HCEC 1CT (cell line): ENCODE results near the gene RPA1.

Experiments used
- DNase-seq: peaks from one replicate; pipeline ENCODE4 v3.0.0-alpha.2; 2017

RPA1 gene

DNA sequence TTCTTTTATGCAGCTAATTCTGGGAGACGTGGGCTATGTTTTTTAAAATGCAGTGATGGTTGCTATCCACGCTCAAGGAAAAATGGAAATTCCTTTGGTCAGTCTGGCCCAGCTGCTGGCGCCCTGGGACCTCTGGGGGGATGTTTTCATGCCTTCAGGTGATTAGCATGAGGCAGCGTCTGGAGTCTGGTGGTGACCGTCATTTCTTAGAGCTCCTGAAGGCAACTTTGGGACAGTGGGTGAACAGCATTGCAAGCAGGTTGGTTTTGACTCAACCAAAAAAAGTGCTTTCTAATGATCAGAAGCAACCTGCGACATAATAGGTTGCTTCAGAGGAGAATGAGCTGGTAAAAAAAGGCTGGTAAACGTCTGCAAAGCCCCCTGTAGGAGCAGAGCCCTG lies 82.3 kb downstream of the RPA1 start:
- no peak for DNase-seq

DNA sequence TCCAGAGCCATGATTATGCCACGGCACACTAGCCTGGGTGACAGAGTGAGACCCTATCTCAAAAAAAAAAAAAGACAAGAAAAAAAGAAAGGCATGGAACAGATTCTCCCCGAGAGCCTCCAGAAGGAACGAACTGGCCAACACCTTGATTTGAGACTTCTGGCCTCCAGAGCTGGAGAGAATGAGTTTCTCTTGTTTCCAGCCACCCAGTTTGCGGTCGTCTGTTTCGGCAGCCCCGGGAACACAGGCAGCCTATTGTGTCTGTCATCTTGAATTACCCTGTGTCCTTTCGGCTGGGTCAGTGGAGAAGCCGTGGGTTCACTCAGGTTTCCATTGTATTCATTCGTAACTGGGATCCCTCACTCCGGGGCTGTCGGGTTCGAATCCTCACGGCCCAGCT lies 83.9 kb downstream of the RPA1 start:
- no peak for DNase-seq

DNA sequence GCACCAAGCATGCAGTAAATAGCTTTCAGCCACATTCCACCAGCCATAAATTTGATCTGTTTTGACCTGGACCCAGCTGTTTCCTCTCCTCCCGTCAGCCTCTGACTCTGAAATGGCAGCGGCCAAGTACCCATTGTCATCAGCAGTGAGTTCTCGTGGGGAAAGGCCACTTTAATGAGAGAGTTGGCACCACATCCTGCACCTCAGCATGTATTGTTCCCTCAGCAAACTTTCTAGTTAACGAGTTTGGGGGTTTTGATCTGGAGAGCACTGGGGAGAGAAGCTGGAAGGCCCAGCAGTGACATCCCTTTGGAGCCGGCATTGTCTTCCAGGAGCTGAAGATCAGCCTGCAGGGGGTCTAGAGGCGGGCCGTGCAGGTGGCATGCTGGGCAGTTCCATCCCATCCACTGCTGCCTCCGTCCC lies 84.9 kb downstream of the RPA1 start:
- DNase-seq, result no peak

DNA sequence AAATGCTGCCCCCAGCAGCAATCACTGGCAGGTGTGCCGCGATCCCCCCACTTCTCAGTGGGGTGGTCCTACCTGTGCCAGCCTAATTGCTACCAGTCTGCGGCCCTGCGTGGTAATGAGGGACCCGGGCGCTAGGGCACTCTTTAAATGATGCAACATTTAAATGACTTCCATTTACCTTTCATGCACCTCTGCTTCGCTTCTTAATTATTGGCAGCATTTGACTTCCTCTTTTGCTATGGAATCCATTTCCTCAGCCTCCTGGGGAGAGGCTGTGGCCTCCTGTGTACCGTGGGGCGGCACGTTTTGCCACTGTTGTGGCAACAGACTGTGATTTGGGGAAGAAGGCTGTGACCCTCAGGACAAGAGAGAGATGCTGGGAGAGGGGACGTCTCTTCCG lies 86.1 kb downstream of the RPA1 start:
- DNase-seq, result no peak

DNA sequence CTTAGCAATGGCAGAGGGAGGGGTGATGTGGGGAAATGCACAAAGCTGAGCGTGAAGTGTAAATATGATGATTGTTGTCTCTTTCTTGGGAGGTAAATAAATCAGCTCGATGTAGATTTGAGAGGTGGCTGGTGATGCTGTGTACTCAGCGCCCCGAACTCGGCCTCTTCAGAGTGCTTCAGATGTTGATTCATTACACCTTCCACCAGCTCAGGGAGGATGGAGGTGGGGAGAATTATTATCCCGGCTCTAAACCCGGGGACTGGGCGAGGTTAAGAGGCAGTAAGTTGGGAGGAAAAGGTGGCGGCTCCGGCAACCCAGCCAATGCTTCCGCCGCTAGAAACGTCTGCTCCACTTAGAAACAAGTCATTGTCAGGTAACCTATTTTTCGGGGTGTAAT lies 86.5 kb downstream of the RPA1 start:
- DNase-seq, result no peak

DNA sequence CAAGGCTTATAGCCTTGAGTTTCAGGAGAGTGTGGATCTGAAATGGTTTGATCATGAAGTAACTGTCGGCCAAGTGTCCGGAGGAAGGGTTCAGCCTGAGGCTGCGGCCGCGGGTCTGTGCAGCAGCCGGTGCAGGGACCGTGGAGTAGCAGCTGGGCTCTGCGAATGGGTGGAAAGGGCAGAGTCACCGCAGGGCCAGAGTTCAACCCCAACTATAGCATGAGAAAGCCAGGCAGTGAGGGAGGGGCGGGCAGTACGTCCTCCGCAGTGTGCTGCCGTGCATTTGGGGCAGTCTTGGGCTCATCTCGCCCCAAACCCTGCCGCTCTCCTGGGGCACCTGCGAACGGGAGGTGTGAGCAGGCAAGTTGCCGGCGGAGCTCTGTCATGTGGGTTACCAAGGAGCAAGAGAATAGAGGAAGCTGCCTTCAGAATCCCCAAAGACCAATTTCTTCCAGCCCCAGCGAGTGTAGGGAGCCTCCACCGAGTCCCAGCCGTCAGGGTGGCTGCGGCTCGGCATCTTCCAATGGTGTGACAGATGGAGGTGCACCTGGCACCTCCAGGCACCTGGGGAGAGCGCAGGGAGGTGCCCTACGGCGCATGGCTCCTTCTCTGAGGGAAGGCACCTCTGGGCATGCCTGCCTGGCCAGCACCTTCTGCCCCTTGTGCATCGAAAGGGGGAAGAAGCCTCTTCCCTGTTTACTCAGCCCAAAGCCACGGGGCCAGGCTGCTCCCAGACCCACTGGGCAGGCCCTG lies 87.3 kb downstream of the RPA1 start:
- DNase-seq, result no peak

DNA sequence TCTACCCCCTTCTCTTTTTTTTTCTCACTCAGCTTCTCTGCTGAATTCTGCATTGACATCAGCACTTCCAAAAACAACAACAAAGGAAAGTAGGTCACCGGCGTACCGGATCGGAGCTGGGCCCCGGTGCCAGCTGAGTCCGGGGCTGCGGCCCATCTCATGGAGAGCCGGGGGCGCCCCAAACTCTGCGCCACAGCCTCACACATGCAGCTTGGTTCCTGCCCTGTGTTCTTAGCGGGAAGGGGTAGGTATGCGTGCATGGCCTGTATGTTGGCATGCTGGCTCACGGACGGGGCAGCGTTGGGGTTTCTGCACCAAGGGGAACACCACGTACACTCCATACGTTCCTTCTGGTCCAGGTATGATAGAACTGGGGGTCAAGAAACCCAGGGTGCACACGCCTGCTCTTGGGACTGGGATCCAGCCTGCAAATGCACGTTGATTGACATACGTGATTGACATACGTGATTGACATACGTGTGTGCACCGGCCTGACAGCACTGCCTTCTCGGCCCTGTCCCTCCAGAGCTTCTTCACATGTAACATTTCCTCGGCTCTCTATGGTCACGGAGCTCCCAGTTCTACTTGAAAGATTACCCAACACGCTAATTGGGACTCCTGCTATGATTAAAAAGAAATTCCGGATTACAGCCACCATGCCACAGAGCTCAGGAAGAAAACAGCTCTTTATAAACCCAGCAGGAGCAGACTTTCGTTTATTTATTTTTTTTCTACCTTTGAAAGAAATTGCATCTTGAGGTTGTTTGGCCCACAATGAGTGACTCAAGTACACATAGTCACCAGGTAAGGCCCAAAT lies 88.7 kb downstream of the RPA1 start:
- no peak for DNase-seq

DNA sequence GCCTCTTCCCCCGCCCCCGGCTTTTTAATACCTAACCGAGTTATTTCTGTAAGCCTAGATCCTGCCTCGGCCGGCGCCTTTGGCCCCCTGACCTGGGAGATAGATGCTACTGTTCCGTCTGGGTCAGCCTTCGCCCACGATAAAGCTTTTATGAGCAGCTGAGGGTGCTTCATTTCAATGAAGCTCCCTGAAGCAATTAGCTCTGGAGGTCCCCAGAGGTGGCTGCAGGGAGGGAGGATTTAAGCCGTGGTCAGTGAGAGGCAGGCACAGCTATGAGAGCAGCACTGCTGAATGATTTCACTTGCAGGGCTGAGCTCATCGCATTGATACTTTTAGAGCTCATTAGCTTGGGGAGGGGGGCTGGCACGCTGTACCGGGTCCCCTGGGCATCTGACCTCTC lies 89.4 kb downstream of the RPA1 start:
- no peak for DNase-seq

DNA sequence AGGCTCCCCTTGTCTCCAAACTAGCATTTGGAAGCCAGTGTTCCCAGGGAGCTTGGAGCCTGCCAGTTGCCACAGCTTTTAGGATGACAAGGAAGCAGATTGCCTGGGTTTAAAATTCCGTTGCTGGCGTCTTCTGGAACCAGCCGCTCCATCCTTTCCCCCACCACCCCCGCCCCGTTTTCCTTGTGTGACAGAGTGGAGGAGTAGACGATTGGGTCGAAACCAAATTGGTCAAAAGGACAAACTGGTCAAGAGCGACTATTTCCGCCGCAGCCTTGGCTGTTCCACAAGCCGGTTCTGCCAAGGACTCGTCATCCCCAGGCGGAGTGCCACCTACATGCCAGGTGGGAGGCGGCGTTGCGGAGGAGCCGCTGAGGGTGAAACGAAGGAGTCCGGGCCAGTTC lies 91.1 kb downstream of the RPA1 start:
- no peak for DNase-seq

DNA sequence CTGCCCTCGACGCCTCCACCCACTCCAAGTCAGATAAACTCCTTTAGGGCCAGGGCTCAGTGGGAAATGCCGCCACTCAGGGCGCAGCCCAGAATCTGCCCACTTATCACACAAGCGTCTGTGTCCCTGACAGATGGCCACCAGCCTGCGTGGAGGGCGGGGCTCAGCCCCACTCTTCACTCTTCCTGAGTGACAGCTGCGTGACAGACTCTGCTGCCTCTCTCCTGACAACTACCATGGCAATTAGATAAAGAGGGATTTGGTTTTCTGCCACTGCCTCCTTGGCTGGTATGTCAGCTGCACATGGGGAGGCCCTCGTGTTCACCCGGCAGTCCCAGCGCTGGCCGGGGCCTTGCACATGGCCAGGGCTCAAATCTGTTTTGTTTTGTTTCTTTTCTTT lies 99.2 kb downstream of the RPA1 start:
- no peak for DNase-seq

DNA sequence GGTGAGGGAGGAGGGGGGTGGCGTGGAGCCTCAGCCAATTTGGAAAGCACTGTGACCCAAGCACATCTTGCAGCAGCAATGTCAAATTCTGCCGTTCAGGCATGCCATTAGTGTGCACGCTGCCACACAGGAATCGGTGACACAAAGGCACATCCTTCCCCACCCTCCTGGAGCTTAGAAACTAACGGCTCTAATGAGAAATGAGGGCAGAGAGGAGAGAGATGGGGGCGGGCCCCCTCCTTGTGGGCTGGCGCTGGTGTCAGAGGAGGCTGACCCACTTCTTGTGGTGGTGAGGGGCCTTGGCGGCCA lies 100.5 kb downstream of the RPA1 start:
- DNase-seq, result no peak

DNA sequence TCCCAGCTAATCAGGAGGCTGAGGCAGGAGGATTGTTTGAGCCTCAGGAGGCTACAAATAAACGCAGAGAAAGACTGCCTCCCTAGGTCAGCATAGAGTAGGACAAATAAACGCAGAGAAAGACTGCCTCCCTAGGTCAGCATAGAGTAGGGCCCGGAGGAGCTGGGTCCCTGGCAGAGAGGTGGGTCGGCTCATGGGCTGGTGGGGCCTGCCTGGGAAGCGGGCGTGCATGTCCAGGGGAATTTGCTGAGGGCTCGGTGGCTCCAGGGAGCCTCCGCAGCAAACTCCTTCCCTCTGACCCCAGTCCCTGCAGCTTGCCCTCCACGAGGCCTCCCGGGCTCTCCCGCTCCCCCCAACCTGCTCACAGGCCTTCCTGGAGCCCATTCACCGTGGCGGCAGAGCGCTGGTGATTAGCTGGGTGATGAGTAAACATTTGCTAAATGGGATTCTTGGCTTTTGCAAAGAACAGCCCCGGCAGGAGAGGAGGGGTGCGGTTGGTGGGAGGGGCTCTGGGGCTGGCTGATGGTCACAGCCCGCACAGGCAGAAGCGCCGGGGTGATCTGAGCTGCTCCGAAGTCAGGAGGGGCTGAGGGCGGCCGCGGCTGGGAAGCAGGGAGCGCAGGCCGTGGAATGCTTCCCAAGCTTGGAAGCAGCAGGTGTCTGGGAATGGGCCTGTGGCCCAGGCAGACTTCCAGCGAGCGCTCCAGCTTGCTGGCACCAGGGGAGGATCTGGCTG lies 102.2 kb downstream of the RPA1 start:
- no peak for DNase-seq

DNA sequence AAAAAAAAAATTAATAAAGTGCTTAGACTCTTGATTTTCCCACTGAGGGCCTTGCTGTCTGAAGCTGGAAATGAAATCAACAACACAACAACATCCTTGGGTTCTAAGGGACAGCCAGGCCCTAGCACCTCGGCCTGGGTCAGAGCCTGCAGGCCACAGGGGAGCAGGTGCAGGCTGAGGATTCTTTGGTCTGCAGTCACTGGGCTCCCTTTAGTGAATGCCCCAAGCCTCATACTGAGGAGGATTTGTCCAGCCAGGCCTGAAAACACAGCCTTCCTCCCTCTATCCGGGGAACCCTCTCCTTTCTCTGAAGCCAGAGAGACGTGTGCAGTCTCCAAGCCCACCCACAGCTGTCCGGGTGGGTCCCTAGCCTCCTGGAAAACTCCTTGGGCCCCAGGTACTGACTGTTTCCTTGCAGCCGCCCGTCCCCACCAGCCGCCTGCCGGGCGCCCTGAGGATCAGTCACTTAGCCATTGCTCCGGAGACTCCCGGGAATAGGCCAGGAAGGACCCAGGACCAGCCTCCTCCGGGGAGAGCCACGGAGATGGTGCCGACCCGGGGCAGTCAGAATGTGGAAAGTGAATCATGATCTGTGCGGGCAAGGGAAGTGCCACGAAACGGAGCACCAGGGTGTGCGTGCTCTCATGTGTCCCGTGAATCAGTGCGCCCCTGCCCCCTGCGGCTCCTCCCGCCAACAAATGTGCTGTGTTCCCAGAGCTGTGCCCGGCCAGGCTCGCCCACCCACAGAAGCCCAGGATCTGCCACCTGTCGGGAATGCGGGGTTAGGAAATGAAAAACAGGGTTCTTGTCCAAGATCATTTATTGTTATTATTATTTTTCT lies 104.3 kb downstream of the RPA1 start:
- DNase-seq, result no peak

DNA sequence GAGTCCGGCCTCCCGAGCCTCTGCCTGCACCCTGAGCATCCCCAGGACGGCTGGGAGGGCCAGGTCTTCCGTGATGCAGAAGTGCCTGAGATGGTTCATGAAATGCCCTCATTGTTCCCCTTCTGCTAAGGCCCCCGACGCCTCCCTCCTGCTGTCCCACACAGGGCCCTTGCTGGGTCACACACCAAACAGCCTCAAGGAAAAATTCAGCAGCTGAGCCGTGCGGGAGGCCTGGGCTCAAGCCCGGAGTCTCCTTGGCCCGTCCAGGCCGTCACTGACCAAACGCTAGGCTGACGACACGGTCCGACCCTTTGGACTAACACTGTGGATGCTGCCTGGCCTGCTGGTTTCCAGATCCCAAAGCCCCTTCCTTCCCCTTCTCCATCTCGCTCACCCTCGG lies 105.1 kb downstream of the RPA1 start:
- no peak for DNase-seq

DNA sequence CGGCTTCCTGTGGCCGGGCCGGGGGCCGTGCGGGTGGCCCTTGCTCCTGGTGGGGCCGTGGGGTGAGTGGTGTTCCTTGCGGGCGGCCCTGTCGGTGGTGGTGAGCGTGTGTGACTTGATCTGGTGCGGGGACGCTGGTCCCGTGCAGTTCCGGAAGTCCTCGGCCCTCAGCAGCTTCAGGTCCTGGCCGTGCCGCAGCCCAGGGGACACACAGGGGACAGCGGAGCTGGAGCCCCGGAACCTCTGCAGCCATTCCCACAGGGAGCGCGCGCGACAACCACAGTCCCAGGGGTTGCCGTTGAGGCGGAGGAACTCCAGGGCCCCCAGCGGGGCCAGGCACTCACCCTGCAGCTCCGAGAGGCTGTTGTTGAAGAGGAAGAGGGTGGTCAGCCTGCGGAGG lies 107.0 kb downstream of the RPA1 start:
- no peak for DNase-seq

DNA sequence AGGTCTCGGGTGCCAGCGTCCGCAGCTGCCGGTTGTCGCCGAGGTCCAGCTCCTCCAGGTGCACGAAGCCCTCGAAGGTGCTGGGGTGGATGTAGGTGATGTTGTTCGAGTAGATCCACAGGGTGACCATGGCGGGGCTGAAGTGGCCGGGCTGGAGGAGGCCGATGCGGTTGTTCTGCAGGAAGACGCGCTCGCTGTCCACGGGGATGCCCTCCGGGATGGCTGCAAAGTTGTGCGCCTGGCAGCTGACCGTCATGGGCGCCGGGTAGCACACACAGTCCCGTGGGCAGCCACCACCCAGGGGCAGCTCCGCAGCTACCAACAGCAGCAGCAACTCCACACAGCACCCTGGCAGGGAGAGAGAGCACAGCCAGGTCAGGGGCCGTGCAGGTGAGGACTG lies 107.7 kb downstream of the RPA1 start:
- no peak for DNase-seq

DNA sequence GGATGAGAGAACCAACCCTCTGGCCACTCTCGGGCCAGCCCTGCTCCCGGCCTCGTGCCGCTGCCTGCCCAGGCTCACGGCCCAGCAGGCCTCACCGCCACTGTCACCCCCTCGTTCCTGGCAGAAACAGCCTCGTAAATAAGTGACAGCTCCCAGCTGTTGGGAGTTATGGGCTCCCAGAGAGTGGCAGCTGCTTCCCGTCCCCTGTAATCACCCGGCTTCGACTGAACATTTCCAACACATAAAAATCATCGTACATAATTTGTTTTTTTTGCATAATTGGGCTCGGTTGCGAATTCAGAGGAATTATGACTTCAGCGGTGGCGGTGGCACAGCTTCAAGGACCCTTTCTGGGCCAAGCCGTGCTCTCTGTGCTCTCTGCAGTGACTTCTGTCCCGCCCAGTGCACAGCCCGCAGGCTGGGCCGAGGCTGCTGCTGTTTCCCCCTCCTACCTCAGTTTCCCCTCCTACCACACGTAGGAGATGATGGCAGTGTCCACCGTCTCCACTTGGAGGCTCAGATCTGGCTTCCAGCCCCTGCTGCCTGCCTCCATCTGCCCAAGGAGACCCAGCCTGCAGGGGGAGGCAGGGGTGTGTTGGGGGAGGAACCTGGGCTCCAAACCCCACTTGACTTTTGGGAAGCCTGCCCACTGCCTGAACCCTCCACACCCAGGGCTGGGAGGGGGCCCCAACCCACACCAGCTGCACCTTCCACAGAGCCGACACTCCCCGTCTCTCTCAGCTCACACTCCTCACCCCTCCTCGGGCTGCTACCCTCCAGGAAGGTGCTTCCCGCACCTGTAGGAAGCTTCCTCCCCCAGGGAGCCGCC lies 110.4 kb downstream of the RPA1 start:
- DNase-seq, result no peak

DNA sequence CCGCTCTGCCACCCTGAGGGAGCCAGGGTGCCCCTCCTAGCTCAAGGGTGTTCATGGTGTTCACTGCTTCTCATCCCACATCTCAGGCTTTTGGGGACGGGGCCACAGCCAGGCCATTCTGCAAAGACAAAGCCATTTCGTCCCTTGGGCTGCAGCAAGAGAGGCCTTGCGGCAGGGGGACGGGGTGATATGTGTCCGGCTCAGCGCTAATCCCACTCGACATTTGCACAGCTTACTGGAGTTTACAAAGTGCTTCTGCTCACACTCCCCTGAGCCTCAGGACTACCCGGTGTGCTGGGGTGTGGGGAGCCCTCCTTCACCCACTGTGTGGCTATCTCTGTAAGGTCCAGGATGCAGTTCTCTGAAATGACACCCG lies 111.0 kb downstream of the RPA1 start:
- no peak for DNase-seq

DNA sequence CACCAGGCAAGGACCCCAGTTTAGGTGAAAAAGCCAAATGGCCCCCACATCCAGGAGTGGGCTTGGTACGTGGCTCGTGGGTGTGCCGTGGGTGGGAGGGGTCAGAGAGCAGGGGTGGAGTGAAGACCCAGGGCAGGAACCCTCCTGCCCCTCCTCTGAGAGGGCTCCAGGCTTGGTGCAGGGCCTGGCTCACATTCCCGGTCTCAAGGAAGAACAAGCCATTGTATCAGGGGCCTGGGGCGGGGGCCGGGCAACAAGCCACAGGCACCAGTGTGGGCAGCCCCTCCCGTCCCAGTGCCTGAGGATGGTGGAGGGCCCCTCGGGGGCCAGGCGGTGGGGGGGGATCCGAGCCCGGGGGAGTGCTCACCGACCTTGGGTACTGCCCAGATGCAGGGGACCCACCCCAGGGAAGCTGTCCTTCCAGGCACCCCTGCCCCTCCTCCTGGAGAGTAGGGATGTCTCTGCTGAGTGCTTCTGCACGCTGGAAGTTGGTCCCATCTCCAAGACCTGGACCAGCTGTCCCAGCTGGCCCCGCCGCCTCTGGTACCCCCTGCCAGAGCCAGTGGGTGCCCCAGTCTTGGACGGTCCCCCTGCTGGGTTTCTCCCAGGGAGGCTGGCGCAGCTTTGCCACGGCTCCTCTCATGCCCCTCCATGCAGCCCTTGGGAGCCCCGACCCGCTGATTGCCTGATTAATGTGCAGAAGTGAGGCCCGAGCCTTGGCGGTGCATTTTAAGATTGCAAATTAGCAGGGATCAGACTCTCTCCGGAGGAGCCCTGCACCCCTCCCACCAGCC lies 111.7 kb downstream of the RPA1 start:
- DNase-seq, result no peak

DNA sequence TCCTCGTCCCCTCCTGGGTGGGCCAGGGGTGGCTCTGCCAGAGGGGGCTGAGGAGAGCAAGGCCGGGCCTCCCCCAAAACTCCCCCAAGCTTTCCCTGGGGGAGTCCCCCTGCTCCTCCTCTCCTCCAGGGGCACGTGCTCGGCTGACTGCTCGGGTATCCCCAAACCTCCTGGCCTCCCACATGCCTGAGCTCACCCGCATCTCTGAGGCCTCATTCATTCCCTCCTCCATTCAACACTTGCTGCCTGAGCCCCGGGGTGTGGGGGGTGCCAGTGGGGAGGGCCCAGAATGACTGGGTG lies 112.2 kb downstream of the RPA1 start:
- no peak for DNase-seq

DNA sequence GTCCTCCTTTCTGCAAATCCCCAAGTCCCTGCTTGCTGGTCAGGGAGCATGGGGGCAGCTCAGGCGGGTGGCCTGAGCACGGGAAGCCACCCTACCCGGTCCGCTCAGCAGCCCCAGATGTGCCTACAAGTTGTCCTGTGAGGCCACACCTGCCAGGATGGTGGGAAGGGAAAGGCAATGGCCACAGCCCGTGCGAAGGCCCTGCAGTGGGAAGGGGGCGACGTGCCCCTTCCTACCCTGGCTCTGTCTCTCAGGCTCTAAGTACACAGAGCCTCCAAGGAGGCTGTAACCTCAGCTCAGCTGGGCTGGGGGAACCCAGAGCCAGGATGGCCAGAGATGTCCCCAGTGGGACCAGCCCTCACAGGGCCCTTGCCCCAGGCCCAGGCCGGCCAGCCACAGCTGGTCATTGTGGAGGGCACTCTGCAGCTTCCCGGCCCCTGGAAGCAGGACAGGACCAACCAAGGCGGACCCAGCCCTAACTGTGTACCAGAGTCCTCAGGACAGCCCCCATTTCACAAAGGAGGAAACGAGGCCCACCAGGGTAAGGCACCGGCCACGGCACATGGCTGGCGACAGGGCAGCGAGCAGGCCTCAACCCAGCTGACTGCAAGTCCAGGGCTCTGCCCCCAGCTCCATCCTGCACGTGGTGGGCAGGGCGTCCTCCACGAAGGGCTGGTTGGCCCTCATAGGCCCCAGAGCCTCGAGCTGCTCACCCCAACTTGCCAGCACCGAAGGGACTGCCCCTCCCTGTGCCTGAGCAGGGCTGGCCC lies 113.0 kb downstream of the RPA1 start:
- DNase-seq, result no peak
